Activated B cell treated with CpG ODN at 0.5 μM for 24 hours (primary cell): ENCODE data around the gene VSTM2B. TPM values are rescaled to one million over a fixed set of nuclear protein-coding genes. Genes with fewer than 3 reads are reported as not detected.

Source experiments
- ATAC-seq: fragments of 200-7000 bp; cut with Tn5 transposase; one replicate; pipeline ENCODE4 v1.10.0; 2021; ENCODE audit warnings: low read depth, mild to moderate bottlenecking, moderate library complexity
- CTCF ChIA-PET: fragments of 350-600 bp; sonication (Branson Sonifier 250); formaldehyde crosslinking; loops from one replicate; lab custom pipeline; 2021; ENCODE audit warnings: antibody characterized with exemption; lab: Charles Lee
- POLR2A ChIA-PET: fragments of 350-600 bp; sonication (Branson Sonifier 250); formaldehyde crosslinking; loops from one replicate; lab custom pipeline; 2021; ENCODE audit warnings: antibody characterized with exemption; lab: Charles Lee
- DNase-seq: peaks from one replicate; pipeline ENCODE4 v3.0.0; 2022
- H3K27ac Mint-ChIP-seq: one replicate; pipeline ENCODE4 v1.8.0; 2020; ENCODE audit warnings: mixed read lengths
- H3K27me3 Mint-ChIP-seq: one replicate; pipeline ENCODE4 v1.8.0; 2021; ENCODE audit warnings: mixed read lengths
- H3K36me3 Mint-ChIP-seq: one replicate; pipeline ENCODE4 v1.8.0; 2021; ENCODE audit warnings: low read depth, mixed read lengths
- H3K4me1 Mint-ChIP-seq: one replicate; pipeline ENCODE4 v1.8.0; 2021; ENCODE audit warnings: mixed read lengths
- H3K4me3 Mint-ChIP-seq: one replicate; pipeline ENCODE4 v1.8.0; 2020; ENCODE audit warnings: mild to moderate bottlenecking, mixed read lengths
- H3K9me3 Mint-ChIP-seq: one replicate; pipeline ENCODE4 v1.8.0; 2020; ENCODE audit warnings: mixed read lengths
- intact Hi-C: fragments of 100-400 bp; cut with micrococcal nuclease; formaldehyde crosslinking; loops from one replicate; pipeline ENCODE4 v1.15.1; 2024
- total RNA-seq: library from RNA; stranded (reverse); gene quantifications from 2 replicates; pipeline ENCODE4 v1.2.3, GENCODE V29; 2022
- TF ChIP-seq, protein P1 (sequence below): fragments of 200-600 bp; IDR thresholded peaks from one replicate; pipeline ENCODE4 v1.8.0; 2022; ENCODE audit warnings: antibody characterized with exemption, mild to moderate bottlenecking

Gene VSTM2B
- total RNA-seq, 1 donor from 2014 or later, result not detected

DNA sequence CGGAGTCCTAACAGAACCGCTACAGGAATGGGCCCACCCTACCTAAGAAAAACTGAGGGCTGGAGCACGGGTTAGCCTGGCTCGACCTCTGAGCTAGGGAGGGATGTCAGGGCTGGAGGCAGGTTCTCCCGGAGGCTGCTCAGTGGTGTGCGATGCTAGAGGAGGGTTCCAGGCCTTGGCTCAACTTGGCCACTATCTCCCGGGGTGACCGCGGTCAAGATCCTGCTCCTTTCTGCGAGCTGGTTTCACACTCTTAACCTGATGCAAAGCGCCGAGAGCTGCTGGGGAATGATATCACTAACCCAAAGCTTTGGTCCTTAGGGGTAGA is 80.6 kb downstream of the VSTM2B start:
- ChIA-PET CTCF (interaction anchor here (1.5 to 3.3 kb wide), 6 partner anchors 58 to 110 kb away, joined by 5 to 45 read pairs (median 8); partner anchors contain the start of genes C19orf12 and PLEKHF1), POLR2A (interaction anchor here (0.5 to 4.2 kb wide), 31 partner anchors 9 to 1813 kb away, joined by 3 to 101 read pairs (median 5); partner anchors contain the start of genes C19orf12, PLEKHF1 and URI1)
- Mint-ChIP-seq H3K4me1 (peaks cover 25% of the 10 kb centered on the region), H3K27ac (peak overlapping the region; percentile 100), H3K27me3 (no peaks in the 10 kb centered on the region), H3K36me3 (peaks cover 38% of the 10 kb centered on the region), H3K9me3 (no peaks in the 10 kb centered on the region), H3K4me3 (peak overlapping the region; percentile 100)
- TF ChIP-seq, protein P1, sequence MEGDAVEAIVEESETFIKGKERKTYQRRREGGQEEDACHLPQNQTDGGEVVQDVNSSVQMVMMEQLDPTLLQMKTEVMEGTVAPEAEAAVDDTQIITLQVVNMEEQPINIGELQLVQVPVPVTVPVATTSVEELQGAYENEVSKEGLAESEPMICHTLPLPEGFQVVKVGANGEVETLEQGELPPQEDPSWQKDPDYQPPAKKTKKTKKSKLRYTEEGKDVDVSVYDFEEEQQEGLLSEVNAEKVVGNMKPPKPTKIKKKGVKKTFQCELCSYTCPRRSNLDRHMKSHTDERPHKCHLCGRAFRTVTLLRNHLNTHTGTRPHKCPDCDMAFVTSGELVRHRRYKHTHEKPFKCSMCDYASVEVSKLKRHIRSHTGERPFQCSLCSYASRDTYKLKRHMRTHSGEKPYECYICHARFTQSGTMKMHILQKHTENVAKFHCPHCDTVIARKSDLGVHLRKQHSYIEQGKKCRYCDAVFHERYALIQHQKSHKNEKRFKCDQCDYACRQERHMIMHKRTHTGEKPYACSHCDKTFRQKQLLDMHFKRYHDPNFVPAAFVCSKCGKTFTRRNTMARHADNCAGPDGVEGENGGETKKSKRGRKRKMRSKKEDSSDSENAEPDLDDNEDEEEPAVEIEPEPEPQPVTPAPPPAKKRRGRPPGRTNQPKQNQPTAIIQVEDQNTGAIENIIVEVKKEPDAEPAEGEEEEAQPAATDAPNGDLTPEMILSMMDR, result no peak
- peak; percentile 10 for ATAC-seq
- DNase-seq, result no peak
- intact Hi-C loops, result loop anchor here (1.0 to 5.0 kb wide), 5 partner anchors 59 to 1814 kb away; partner anchors contain the start of genes PLEKHF1 and URI1

- H3K4me3 Mint-ChIP-seq, result no peak overlapping the region
Measured at GRCh38 chr19:29609636-29610035, 83.8 kb downstream of the VSTM2B start.

GRCh38 chr19:29610213-29610573 is 84.4 kb downstream of the VSTM2B start:
- Mint-ChIP-seq H3K36me3 (peaks cover 70% of the 10 kb centered on the region), H3K9me3 (no peaks in the 10 kb centered on the region), H3K4me3 (no peak overlapping the region), H3K4me1 (peaks cover 27% of the 10 kb centered on the region), H3K27ac (no peak overlapping the region), H3K27me3 (no peaks in the 10 kb centered on the region)
- DNase-seq, result no peak
- TF ChIP-seq, protein P1, result no peak
- intact Hi-C loops, result loop anchor here (1.0 kb wide), 5 partner anchors 55 to 263 kb away; partner anchors contain the start of gene PLEKHF1
- ATAC-seq, result no peak
- ChIA-PET CTCF (interaction anchor here (0.8 to 4.7 kb wide), 17 partner anchors 10 to 120 kb away, joined by 3 to 118 read pairs (median 5); partner anchors contain the start of genes C19orf12 and PLEKHF1), POLR2A (interaction anchor here (0.8 to 3.8 kb wide), 4 partner anchors 55 to 106 kb away, joined by 3 to 47 read pairs (median 4); partner anchors contain the start of genes C19orf12 and PLEKHF1)

More at GRCh38 chr19:29609636-29610035, 83.8 kb downstream of the VSTM2B start:
- TF ChIP-seq, protein P1, result no peak
- Mint-ChIP-seq H3K27ac (no peak overlapping the region), H3K4me1 (peaks cover 30% of the 10 kb centered on the region), H3K9me3 (no peaks in the 10 kb centered on the region), H3K36me3 (peaks cover 65% of the 10 kb centered on the region), H3K27me3 (no peaks in the 10 kb centered on the region)
- intact Hi-C loops, result loop anchor here (1.0 to 5.0 kb wide), 6 partner anchors 56 to 1817 kb away; partner anchors contain the start of gene PLEKHF1
- DNase-seq, result no peak
- no peak for ATAC-seq
- ChIA-PET POLR2A (interaction anchor here (3.8 kb wide), 1 partner anchor 106 kb away, joined by 47 read pairs; the partner anchor contains the start of gene C19orf12), CTCF (interaction anchor here (0.9 to 4.7 kb wide), 12 partner anchors 10 to 113 kb away, joined by 3 to 118 read pairs (median 5); partner anchors contain the start of genes C19orf12 and PLEKHF1)

DNA sequence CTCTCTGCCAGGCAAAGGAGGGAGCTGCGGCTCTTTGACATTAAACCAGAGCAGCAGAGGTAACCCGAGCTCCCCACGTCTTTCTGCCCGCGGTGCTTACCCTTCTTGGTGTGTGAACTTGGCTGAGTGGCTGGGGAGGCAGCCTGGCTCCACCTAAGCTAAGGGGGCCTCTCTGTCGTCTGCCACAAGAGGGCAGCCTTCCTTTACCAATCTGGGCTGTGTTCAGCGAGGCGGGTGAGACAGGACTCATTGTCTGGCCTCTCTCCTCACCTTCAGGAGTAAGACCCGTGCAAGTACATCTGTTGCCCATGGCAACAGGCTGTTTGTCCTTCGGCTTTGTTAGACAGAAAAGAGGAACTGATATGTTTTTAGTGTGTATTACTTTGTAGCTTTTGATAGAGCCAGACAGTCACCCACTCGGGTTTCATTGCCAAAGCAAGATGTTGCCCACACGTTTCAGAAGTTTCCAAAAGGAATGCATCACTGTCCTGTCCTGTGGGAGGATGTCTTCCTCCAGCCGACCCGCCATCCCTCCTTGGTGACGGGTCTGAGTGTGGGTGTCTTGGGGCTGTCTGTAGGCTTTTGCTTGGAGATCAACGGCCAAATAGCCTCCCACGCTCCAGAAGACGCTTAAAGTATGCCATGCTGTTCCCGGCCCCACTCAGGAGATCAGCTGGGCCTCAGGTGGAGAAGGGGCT is 84.9 kb downstream of the VSTM2B start:
- ATAC-seq (peak; percentile 80), DNase-seq (peak; percentile 65)
- no peaks in the 10 kb centered on the region for H3K27me3 Mint-ChIP-seq
- H3K36me3 Mint-ChIP-seq, result peaks cover 75% of the 10 kb centered on the region
- TF ChIP-seq, protein P1, result peak; percentile 32
- ChIA-PET CTCF (interaction anchor here (0.8 to 4.7 kb wide), 18 partner anchors 9 to 120 kb away, joined by 3 to 118 read pairs (median 4); partner anchors contain the start of genes C19orf12 and PLEKHF1), POLR2A (interaction anchor here (0.6 to 3.8 kb wide), 6 partner anchors 54 to 215 kb away, joined by 3 to 47 read pairs (median 4); partner anchors contain the start of genes C19orf12 and PLEKHF1)
- H3K4me1 Mint-ChIP-seq, result peaks cover 27% of the 10 kb centered on the region
- no peaks in the 10 kb centered on the region for H3K9me3 Mint-ChIP-seq
- H3K27ac Mint-ChIP-seq, result peak overlapping the region; percentile 83
- H3K4me3 Mint-ChIP-seq, result no peak overlapping the region
- intact Hi-C loops, result loop anchor here (1.0 kb wide), 5 partner anchors 55 to 263 kb away; partner anchors contain the start of gene PLEKHF1
